Dermis microvascular lymphatic vessel endothelial cell (primary cell): Measurements from ENCODE around the gene ABHD2. TPM values are rescaled to one million over a fixed set of nuclear protein-coding genes. Genes with fewer than 3 reads are reported as not detected.
"Not testable (repeated sequence)": the region's sequence is repeated elsewhere in the genome, so short reads cannot be mapped to it uniquely, and the experiment has no call there.

Source experiments
- DNase-seq, 2 donors: peaks; one replicate each; pipeline versions ENCODE4 v3.0.0 to v3.0.0-alpha.2; 2010; ENCODE audit warnings: low read depth in 2 of 2
- total RNA-seq: library from RNA; depleted of rRNA; stranded (reverse); fragments of >200 nt; gene quantifications from 2 replicates; pipeline ENCODE4 v1.2.1, GENCODE V29; 2014

ABHD2 gene
- 32.1 and 47.9 TPM in 2 replicates for total RNA-seq

GRCh38 chr15:89087830-89088604 is at the start of gene ABHD2:
Gene ABHD2, plus strand, starts transcription at chr15:89088456. Its CDS starts 27,872 bp downstream, at chr15:89116328.
- peak; percentile 99 to 100 for DNase-seq

- no peak for DNase-seq
Measured at GRCh38 chr15:89039142-89039541, 49.1 kb upstream of the ABHD2 start.

GRCh38 chr15:89041507-89041906 is 46.7 kb upstream of the ABHD2 start:
- DNase-seq = no peak

GRCh38 chr15:89042387-89042786 is 45.9 kb upstream of the ABHD2 start:
- no peak for DNase-seq

GRCh38 chr15:89043031-89044002 is 44.9 kb upstream of the ABHD2 start:
- DNase-seq = no peak

GRCh38 chr15:89049016-89049666 is 39.1 kb upstream of the ABHD2 start:
- not testable (repeated sequence) for DNase-seq

GRCh38 chr15:89051875-89052274 is 36.4 kb upstream of the ABHD2 start:
- peak; percentile 5 to 42 for DNase-seq

- DNase-seq = no peak
Measured at GRCh38 chr15:89052474-89052873, 35.8 kb upstream of the ABHD2 start.

- DNase-seq = no peak
Measured at GRCh38 chr15:89054873-89055272, 33.4 kb upstream of the ABHD2 start.

- DNase-seq = peak; percentile 32 to 72
Measured at GRCh38 chr15:89057506-89058133, 30.6 kb upstream of the ABHD2 start.

GRCh38 chr15:89058376-89058775 is 29.9 kb upstream of the ABHD2 start:
- no peak for DNase-seq

- DNase-seq = no peak
Measured at GRCh38 chr15:89058876-89059405, 29.3 kb upstream of the ABHD2 start.

GRCh38 chr15:89066280-89066679 is 22.0 kb upstream of the ABHD2 start:
- DNase-seq = no peak

- no peak for DNase-seq
Measured at GRCh38 chr15:89067751-89068150, 20.5 kb upstream of the ABHD2 start.

- no peak for DNase-seq
Measured at GRCh38 chr15:89068325-89068784, 19.9 kb upstream of the ABHD2 start.

GRCh38 chr15:89070197-89071124 is 17.8 kb upstream of the ABHD2 start:
- DNase-seq = no peak

GRCh38 chr15:89071471-89071870 is 16.8 kb upstream of the ABHD2 start:
- no peak for DNase-seq

- DNase-seq = no peak
Measured at GRCh38 chr15:89072277-89072869, 15.9 kb upstream of the ABHD2 start.

- DNase-seq = no peak
Measured at GRCh38 chr15:89074402-89075012, 13.7 kb upstream of the ABHD2 start.
